HG02588 (cell line): ENCODE measurements around the gene CLPX.
"Not testable (repeated sequence)": the region's sequence is repeated elsewhere in the genome, so short reads cannot be mapped to it uniquely, and the experiment has no call there.

Experiments
- ATAC-seq: cut with Tn5 transposase; IDR thresholded peaks from one replicate; pipeline ENCODE4 v1.9.1; 2021; ENCODE audit warnings: mild to moderate bottlenecking, moderate library complexity; ENCODE audit not compliant: unreplicated experiment

Gene CLPX

DNA sequence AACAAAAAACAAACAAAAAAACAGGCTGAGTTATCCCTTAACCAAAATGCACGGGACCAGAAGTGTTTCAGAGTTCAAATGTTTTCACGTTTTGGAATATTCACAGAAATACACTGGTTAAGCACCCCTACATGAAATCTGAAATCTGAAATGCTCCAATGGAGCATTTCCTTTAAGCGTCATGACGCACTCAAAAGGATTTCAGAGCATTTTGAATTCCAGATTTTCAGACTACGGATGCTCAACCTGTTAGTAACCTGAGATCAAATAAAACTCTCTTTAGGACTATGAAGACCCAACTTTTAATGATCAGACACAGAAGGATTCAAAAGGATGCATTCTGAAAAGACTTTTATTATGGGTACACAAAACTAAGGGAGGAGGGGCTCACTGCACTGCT, 9.6 kb downstream of the CLPX start:
- ATAC-seq, result no peak

DNA sequence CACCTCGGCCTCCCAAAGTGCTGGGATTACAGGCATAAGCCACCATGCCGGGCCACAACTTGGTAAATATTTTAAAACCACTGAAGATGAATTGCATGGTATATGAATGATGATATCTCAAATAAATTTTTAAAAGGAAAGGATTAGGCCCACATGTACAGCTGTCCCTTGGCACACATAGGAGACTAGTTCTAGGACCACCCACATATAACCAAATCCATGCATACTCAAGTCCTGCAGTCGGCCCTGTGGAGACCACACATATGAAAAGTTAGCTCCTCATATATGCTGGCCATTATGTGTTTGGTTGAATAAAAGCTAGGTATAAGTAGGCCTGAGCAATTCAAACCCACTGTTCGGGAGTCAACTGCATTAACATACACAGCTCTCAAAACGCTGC, 10.6 kb downstream of the CLPX start:
- ATAC-seq, result no peak

DNA sequence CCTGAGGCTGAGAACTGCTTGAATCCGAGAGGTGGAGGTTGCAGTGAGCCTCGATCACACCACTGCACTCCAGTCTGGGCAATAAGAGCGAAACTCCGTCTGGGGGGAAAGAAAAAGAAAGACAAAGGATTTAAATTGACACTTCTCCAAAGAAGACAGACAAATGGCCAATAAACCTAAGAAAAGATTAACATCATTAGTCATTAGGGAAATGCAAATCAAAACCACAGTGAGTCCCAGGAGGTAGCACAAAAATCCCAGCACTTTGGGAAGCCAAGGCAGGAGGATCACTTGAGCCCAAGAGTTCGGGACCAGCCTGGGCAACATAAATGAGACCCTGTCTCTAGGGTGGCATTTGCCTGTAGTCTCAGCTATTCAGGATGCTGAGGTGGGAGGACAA, 12.6 kb downstream of the CLPX start:
- ATAC-seq, result no peak

- ATAC-seq, result no peak
These were observed 13.7 kb downstream of the CLPX start for GRCh38 chr15:65171428-65171827.

GRCh38 chr15:65165875-65166274, 19.3 kb downstream of the CLPX start:
- ATAC-seq, result no peak

DNA sequence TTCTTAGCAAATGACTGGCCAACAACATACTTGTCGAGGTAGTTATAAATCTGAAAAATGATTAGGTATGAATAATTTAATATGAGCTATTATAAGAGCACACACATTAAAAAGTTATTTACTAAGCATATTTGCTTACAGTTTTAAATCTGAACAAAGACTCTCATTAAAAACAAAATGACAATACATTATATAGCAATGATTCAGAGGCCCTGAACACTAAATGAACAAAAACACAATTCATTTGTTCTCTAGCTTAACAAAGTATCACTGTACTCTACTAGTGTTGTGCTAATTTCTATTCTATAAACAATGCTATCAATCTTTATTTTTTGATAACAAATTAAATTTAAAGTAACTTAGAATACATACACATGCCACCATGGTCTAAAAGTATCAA, 21.0 kb downstream of the CLPX start:
- ATAC-seq, result no peak

DNA sequence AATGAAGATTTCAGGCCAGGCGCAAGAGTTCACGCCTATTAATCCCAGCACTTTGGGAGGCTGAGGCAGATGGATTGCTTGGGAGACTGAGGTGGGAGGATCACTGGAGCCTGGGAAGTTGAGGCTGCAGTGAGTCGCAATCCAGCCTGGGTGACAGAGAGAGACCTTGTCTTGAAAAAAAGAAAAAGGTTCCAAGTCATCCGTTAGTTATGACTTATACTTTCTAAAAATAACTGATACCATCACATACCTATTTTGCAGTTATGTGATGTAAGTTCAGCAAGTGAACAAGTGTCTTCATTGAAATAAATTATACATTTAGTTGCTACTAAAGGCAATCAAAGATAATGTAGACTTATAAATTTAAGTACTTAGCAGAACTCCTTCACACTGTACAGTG, 22.1 kb downstream of the CLPX start:
- no peak for ATAC-seq

- ATAC-seq, result no peak
These were observed 28.4 kb downstream of the CLPX start for GRCh38 chr15:65156692-65157091.

- no peak for ATAC-seq
These were observed 30.4 kb downstream of the CLPX start for GRCh38 chr15:65154720-65155119.

DNA sequence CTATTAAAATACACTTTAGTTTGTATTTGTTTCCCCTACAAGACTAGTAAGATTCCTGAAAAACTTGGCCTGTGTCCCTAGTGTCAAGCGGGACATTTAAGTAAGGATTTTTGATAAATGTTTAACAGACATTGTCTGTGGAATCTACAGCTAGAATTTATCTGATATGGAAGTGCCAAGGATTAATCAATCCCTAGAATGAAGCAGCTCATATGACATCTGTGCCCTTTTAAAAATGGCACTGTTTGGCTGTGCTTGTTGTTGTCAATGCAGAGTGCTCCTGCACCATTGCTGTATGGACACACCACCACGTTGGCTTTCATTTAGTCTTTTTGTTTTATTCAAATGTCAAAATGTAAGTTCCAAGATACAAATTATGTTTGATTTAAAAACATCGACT, 37.2 kb downstream of the CLPX start:
- ATAC-seq, result no peak

DNA sequence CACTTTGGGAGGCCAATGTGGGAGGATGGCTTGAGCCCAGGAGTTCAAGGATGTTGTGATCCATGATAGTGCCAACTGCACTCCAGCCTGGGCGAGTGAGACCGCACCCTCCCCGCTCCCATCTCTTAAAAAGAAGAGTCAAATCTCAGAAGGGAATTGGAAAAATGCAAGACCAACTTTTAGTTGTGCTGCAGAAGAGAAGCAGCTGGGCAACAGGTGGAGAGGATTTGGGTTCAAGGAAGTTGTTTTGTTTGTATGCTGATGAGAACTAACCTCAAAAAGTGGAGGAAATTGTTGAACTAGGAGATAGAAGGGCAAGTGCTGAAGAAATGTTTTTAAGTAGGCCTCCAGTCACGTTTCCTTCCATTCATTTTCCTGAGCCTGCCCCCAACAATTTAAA, 38.7 kb downstream of the CLPX start:
- ATAC-seq, result no peak

DNA sequence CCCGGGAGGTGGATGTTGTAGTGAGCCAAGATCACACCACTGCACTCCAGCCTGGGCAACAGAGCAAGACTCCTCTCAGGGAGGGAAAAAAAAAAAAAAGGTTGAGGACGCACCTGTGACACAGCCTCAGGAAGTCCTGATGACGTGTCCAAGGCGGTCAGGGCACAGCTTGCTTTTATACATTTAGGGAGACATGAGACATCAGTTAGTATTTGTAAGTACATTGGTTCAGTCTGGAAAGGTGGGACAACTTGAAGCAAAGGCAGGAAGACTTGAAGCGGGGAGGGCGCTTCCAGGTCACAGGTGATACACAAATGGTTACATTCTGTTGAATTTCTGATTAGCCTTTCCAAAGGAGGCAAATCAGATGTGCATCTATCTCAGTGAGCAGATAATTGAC, 46.5 kb downstream of the CLPX start:
- ATAC-seq, result not testable (repeated sequence)

GRCh38 chr15:65137893-65138292, 47.2 kb downstream of the CLPX start:
- not testable (repeated sequence) for ATAC-seq

DNA sequence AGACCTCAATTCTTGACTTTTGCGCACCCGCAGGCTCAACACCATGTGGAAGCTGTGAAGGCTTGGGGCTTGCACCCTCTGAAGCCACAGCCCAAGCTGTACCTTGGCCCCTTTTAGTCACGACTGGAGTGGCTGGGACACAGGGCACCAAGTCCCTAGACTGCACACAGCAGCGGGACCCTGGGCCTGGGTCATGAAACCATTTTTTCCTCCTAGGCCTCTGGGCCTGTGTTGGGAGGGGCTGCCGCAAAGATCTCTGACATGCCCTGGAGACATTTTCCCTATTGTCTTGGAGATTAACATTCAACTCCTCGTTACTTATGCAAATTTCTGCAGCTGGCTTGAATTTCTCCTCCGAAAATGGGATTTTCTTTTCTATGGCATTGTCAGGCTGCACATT, 48.1 kb downstream of the CLPX start:
- ATAC-seq, result not testable (repeated sequence)

GRCh38 chr15:65134538-65134937, 50.6 kb downstream of the CLPX start:
- ATAC-seq, result no peak

GRCh38 chr15:65133548-65134200, 51.5 kb downstream of the CLPX start, which contains the start of gene PDCD7:
Gene PDCD7, minus strand, starts transcription at chr15:65133808. Its CDS starts 27 bp downstream, at chr15:65133781.
- ATAC-seq, result peak; percentile 81

DNA sequence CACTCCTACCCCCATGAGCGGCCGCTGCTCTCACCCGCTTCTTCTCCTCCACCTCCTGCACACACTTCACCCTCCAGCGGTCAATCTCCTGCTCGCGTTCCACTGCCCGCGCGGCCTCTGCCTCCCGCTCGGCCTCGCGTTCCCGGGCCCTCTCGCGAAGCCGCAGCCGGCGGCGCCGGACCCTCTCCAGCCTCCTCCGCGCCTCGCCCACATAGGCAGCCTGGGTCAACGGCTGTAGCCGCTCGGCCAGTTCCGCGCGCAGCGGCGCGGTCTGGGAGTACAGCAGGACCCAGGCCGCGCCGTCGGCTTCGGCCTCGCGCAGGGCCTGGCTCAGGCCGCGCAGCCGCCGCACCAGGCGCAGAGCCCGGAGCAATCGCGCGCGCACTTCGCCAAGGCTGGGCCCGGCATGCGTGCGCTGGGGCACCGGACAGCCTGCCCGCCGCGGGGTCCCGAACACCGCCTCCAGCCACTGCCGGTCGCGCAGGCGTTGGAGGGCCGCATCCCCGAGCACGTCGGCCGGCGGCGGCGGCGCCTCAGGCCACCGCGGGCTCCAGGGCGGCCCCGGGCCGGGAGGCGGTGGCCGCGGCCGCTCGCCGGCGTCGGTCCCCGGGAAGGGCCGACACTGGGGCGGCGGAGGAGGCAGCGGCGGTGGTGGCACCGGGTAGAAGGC, 52.1 kb downstream of the CLPX start:
- ATAC-seq, result peak; percentile 41

GRCh38 chr15:65130941-65131340, 54.2 kb downstream of the CLPX start:
- ATAC-seq, result no peak

DNA sequence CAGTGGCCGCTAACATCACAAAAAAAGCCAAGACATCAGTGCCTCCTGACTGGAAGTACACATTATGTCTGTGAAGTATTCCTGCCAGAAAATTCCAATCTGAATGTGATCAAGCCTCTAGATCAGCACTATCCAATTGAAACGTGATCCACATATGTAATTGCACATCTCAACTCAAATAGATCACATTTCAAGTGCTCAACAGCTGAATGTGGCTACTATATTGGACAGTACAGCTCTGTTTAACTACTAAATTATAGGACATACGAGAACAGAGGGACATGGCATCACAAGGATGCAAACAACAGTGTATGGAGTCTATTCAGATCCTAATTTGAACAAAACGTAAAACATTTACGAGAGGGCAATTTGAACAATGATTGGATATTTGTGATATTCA, 69.6 kb downstream of the CLPX start:
- no peak for ATAC-seq

DNA sequence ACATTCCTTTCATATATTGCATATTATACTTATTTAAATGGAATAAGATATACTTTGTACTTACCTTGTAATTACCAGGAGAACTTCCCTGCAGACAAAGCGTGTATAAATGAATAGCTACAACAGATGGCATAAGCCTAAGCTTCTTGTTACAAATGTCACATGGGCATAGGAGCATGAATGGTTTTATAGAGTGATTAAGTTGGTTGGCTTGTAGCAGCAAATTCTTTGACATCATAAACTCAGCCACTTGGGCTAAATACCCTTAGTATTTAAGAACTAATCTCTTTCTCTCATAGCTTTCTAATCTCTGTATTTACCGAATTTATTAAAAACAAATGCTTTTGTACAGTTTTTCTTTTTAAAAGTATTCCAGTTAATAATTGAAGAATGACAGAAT, 70.1 kb downstream of the CLPX start, which contains the start of gene UBAP1L:
UBAP1L (minus strand) TSS at position 115 of the 400 bp plus-strand sequence. CDS start 8,985 bp downstream, outside the sequence.
- no peak for ATAC-seq

GRCh38 chr15:65110676-65111292, 74.4 kb downstream of the CLPX start:
- ATAC-seq, result no peak

- no peak for ATAC-seq
These were observed 79.0 kb downstream of the CLPX start for GRCh38 chr15:65106011-65106590.
